NCI-H187 (cell line): ENCODE measurements around the gene ODAPH.

Source experiments
- DNase-seq, 2 experiments: peaks; one replicate each; lab custom pipeline; 2025; lab: John Stamatoyannopoulos, UW

The ODAPH gene

GRCh38 chr4:75544870-75545269 is 11.0 kb upstream of the ODAPH start:
- no peak for DNase-seq

DNA sequence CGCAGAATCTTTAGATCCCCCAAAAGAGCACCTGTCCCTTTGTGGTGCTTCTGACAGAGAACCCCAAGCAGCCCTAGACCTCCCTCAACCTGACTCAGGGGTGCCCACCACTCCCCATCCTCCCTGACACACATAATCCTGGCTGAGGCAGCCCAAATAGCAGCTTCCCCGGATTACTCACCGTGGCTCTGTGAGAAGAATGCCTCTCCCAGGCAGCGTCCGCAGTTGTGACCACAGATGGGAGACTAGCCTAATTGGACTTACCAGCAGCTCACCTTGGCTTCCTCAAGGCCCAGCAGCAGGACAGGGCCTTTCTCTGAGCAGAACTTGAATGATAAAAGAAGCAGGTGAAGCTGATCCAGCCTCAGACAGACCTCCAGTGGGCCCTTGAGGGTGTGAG is 10.3 kb upstream of the ODAPH start:
- DNase-seq: no peak

- DNase-seq: no peak
Observed at GRCh38 chr4:75547647-75548387, 8.0 kb upstream of the ODAPH start.

DNA sequence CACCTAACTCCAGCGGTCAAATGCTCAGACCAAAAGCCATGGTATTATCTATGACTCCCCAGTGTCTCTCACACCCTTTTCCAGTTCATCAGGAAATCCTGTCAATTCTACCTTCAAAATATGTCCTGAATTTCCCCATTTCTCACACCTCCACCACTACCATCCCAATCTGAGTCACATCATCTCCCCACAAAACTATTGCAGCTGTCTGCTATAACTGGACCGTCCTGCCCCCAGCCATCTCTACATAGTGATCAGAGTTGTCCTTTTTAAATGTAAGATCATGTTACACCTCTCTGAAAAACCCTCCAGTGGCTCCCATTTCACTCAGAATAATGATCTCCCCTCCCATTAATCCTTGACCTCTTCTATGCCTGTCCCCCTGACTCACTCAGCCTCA is 6.8 kb upstream of the ODAPH start:
- DNase-seq: no peak

DNA sequence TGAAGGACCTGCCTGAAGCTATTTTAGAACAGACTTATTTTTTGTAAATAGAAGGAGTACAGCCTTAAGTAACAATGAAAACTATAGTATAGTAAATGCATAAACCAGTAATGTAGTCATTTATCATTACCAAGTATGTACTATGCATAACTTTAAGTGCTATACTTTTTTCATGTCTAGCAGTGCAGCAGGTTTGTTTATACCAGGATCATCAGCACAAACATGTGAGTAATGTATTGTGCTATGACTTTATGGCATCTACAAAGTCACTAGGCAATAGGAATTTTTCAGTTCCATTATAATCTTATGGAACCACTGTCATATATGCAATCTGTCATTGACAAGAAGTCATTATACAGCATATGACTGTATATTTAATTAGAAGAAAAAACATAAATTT is 3.4 kb upstream of the ODAPH start:
- no peak for DNase-seq

DNA sequence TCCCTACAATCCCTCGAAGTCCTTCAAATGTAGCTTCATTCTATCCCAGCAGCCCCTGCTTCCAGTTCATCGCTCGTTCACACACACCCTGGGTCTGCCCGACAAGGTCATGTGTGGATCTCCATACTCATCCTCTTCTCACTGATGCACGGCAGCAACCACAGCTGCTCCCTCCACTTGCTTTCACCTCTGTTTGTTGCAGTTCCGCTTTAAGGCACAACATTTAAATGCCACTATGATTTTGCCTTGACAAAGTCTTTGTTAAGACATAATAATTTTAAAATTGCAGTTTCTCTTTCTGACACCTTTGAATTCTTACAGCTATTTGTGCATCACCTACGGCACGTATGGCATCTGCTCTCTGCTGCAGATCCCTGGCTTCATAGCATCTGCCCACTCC is 1.8 kb downstream of the ODAPH start:
- DNase-seq: no peak

- no peak for DNase-seq
Observed at GRCh38 chr4:75561789-75562188, 5.9 kb downstream of the ODAPH start.

DNA sequence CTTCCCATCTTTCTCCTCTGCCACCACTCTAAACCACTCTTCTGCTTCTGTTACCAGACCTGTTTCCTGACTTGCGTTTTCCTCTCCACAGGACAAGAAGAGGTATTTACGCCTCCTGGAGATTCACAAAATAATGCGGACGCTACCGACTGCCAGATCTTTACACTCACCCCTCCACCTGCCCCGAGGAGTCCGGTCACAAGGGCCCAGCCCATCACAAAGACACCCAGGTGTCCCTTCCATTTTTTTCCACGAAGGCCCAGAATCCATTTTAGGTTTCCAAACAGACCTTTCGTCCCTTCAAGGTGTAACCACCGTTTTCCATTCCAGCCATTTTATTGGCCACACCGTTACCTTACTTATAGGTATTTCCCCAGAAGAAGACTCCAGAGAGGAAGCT is 8.2 kb downstream of the ODAPH start:
- no peak for DNase-seq

- no peak for DNase-seq
Observed at GRCh38 chr4:75565481-75565880, 9.6 kb downstream of the ODAPH start.

DNA sequence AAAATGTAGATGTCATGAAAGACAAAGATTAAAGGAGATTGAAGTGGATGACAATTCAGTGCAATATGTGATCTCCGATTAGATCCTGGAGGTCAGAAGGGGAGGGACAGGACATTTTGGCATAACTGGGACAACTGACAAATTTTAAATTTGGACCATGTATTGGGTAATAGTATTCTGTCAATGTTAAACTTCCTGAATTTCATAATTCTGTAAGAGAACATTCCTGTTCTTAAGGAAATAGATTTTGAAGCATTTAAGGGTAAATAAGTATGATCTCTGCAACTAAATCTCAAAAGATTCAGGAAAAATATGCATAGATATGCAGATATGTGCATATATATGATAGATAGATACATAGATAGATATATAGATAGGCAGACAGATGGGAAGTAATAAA is 11.0 kb downstream of the ODAPH start:
- DNase-seq: no peak

- no peak for DNase-seq
Observed at GRCh38 chr4:75567725-75568124, 11.9 kb downstream of the ODAPH start.

DNA sequence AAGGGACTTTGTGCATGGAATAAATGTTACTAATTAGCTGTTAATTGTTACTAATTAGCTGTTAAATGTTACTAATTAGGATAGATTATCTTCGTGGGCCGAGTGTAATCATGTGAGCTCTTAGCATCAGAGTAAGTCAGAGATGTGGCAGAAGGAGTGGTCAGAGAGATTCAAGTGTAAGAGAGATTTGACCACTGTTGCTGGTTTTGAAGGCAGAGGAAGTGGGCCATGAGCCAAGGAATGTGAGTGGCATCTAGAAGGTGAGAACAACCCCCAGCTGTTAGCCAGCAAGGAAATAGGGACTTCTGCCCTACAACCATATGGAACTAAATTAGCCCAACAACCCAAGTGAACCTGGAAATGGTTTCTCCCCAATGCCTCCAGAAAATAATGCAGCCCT is 28.2 kb downstream of the ODAPH start:
- no peak for DNase-seq

DNA sequence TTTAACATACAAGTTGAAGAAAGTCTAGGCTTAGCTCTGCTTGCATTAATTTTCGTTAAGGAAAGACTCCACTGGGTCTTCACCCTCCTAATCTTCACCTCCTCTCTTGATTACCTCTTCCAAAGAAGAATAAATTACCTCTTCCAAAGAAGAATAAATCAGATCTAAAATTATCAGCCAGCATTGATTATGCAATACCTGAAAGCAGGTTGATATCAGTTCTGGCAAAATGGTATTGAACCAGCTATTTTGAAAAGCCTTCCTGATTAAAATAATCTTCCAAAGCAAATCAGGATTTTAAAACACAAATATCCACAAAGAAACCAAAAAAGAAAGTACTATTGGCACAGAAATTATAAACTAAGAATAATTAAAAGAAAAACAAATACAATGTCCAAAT is 37.5 kb downstream of the ODAPH start:
- DNase-seq: no peak

GRCh38 chr4:75596061-75596460 is 40.2 kb downstream of the ODAPH start:
- DNase-seq: no peak

DNA sequence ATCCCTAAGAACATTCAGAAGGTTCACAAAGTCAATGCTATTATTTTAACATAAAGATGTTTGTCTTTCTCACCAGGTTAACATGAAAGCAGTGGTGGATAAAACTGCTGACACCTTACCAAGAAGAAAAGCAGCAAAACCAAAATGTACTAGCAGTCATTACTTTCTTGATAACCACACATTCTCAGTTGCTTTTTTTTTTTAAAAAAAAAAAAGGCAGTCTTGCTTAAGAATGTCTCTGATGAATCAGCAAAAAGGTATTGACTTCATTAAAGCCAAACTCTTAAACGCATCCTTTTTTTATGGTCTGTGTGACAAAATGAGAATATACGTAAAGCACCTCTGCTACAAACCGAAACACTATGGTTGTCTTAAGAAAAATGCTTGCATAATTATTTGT is 42.5 kb downstream of the ODAPH start:
- no peak for DNase-seq

- DNase-seq: no peak
Observed at GRCh38 chr4:75599647-75600046, 43.8 kb downstream of the ODAPH start.

- DNase-seq: no peak
Observed at GRCh38 chr4:75605928-75606327, 50.1 kb downstream of the ODAPH start.

GRCh38 chr4:75612306-75612705 is 56.4 kb downstream of the ODAPH start:
- no peak for DNase-seq
